GM21390 (cell line): ENCODE results near the gene ATG13.
"Not testable (repeated sequence)": the region's sequence is repeated elsewhere in the genome, so short reads cannot be mapped to it uniquely, and the experiment has no call there.

Experiments
- ATAC-seq: cut with Tn5 transposase; IDR thresholded peaks from one replicate; pipeline ENCODE4 v1.9.1; 2021; ENCODE audit not compliant: unreplicated experiment

Gene ATG13

DNA sequence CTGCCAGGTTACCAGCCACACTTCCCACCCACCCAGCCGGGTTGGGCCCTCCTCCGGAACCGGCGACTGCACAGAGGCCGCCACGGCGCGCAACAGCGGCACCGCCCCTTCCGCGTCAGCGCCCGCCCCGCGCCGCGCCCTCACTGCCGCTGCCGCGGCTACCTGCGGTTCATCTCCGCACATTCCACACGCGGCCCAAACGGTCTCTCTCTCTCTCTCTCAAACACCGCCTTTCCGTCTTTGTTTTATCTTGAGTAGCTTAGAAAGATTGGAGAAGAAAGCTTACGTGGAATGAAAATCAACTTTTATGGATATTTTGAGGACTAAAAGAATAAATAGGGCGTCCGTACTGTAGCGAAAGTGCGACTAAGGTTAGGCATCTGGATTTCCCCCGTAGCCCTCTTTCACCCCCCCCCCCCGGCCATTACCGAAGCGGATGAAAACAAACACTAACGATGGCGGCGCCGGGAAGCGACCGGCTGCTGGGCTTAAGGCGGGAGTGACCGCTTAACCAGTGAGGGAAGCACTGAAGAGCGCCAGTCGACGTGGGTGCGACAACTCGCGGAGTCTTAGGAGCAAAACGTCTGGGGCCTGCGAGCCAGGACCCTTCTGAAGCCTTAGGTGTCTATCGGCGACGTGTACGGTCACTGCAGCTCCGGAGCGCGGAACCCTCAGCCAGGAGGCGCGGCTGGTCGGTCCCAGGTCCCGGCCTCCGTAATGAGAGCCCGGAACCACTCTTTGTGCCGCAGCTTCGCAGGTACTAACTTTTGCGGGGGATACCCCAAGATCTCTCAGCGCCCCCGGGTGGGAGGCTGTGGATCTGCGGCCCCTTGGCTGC is at the start of gene ATG13, which contains the start of gene HARBI1:
ATG13 (plus strand) TSS at position 420 of the 838 bp plus-strand sequence. CDS start 26,739 bp downstream, outside the sequence.
HARBI1 (minus strand) TSS at position 94 of the 838 bp plus-strand sequence. CDS start 990 bp downstream, outside the sequence.
- peak; percentile 91 for ATAC-seq

DNA sequence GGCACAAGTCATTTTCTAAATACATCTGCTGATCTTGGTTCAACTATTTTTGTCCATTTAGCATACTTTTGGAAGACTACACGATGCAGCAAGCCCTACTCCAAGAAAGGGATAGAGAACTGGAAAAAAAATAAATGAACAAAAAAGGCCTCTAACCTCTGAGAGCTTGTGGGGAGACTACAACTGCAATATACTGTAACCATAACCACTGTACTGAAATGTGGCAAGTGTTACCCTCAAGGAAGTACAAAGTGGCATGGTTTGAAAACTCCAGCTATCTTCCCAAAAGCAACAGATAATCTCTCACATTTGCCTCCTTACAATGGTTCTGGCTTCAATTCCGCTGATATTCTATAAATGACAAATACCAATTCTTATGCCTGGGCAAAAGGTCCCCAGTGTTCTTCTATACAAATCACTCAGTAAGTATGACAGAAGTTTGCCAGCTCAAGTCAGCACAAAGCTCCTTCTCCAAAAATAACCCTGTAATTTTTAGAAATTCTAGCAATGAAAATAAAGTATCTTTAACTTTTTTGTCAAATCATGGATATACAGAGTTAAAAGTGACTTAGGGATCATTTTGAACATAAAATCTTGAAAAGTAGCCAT is 46.5 kb upstream of the ATG13 start:
- no peak for ATAC-seq

DNA sequence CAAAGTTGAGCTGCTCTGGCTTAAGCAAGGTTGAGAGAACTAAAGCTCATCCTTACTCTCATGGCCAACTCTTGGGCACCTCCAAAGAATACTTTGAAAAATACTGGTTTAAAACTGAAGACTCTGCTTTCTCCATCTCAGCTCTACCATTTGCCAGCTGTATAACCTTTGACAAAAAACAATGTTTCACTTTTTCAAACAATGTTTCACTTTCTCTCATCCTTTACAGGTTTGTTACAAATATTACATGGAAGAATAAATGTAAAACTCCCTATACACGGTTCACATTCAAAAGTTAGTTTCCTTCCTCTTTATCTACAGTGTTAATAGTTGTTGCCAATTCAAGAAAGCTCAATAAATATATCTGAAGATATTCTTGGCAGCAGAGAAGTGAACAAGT is 42.7 kb upstream of the ATG13 start:
- no peak for ATAC-seq

GRCh38 chr11:46577058-46577457 is 40.3 kb upstream of the ATG13 start:
- ATAC-seq: no peak

GRCh38 chr11:46582588-46582987 is 34.8 kb upstream of the ATG13 start:
- ATAC-seq: no peak

GRCh38 chr11:46583513-46583912 is 33.8 kb upstream of the ATG13 start:
- ATAC-seq: not testable (repeated sequence)

GRCh38 chr11:46588131-46588530 is 29.2 kb upstream of the ATG13 start:
- no peak for ATAC-seq

DNA sequence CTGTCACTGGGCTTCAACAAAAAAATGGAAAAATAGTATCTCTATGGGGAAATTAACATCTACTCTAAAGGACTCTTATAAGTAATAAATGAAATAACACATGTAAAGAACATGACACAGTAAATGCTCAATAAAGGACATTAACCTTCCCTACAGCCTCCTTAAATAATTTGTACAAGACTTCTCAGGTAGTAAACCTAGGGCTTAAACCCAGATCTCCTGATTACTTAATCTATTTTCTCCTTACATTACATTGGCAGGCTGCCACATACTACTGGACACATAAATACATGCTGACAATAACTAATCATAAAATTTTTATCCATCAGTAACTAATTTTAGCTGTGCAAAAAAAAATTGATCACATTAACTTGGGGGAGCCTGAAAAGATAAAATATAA is 28.4 kb upstream of the ATG13 start:
- no peak for ATAC-seq

- no peak for ATAC-seq
Measured at GRCh38 chr11:46590740-46591605, 26.4 kb upstream of the ATG13 start.

- peak; percentile 73 for ATAC-seq
Measured at GRCh38 chr11:46593550-46594373, 23.6 kb upstream of the ATG13 start, which contains the start of gene AMBRA1. Gene AMBRA1, minus strand, starts transcription at chr11:46594023. Its CDS starts 45,643 bp downstream, at chr11:46548380.

DNA sequence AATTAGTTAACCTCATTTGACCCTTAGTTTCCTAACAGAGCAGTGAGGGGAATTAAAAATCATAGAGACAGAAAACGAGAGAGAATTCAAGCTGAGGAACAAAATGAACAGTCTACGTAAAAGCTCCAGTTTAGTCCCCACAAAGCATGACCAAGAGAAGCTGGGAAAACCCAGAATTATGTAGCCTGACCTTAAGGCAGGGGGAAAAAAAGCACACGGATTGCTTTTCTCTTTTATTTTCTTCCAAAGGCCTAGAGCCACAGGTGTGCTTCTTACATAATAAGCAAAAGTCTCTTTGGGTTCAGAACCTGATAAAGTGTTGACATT is 23.0 kb upstream of the ATG13 start:
- no peak for ATAC-seq

GRCh38 chr11:46594785-46595184 is 22.6 kb upstream of the ATG13 start:
- no peak for ATAC-seq

DNA sequence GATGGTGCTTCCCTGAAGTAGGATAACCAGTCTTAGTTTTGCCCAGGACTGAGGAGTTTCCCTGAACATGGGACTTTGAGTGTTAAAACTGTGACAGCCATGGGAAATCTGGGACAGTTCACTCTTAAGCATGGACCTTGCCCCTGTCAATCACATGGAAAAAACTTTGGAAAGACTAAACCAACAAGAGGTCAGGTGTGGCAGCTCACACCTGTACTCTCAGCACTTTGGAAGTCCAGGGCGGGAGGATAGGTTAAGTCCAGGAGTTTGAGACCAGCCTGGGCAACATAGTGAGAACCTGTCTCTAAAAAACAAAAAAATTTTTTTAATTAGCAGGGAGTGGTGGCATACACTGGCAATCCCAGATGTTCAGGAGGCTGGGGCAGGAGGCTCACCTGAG is 20.2 kb upstream of the ATG13 start:
- ATAC-seq: no peak

DNA sequence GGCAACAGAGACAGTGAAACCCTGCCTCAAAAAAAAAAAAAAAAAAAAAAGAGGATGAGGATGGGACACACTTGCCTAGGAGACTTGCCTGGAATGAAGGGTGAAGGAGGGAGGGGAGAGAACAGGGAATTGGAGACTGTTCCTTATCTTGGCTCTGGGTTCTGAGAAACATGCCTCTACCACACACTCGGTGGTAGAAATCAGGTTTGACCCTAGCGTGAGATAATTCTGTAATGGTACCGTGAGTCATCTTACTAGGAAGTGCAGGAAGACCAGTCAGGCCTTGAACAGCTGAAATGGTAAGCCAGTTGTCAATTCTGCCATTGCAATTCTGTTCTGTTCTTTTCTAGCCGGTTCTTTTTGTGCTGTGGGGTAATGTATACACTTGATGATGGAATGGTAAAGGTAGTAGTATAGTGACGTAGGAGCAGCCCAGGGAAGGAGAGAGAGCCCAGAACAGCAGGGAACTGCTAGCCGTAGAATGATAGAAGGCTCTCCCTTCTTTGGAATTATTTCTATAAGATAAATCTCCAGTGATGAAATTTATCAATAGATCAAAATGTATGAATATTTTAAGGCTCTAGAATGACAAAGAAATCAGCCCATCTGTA is 19.6 kb upstream of the ATG13 start:
- no peak for ATAC-seq

DNA sequence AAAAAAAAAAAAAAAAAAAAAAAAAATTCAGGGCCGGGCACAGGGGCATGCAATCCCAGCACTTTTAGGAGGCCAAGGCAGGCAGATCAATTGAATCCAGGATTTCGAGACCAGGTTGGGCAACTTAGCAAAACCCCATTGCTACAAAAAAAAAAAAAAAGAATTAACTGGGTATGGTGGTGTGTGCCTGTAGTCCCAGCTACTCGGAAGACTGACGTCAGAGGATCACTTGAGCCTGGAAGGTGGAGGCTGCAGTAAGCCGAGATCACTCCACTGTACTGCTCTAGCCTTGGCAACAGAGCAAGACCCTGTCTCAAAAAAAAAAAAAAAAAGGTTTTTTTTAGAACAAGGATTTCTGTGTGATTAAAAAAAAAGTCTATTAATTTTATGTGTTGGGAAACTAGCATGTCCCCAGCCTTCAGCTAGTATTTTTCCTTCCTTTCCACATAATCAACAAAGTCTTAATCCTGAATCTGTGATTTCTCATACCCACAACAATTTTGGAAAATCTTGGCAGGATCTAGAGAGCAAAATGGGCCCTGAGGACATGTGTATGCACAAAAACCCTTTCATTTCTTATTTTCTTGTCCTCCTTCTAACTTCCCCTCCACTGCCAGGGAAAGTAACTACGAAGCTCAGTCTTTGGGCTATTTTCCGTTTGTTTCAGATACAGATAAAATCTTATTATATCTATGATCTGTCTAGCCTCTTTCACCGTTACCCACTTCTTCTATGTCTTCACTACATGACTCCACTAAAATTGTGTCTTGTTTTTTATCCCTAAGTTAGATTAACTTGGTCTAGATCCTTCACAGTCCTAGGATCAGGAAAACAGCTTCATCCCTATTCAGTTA is 17.8 kb upstream of the ATG13 start:
- ATAC-seq: no peak

- ATAC-seq: no peak
Measured at GRCh38 chr11:46600194-46600960, 17.0 kb upstream of the ATG13 start.

GRCh38 chr11:46601129-46601528 is 16.2 kb upstream of the ATG13 start:
- no peak for ATAC-seq

GRCh38 chr11:46603704-46604308 is 13.5 kb upstream of the ATG13 start:
- ATAC-seq: no peak
